HEK293 (cell line): ENCODE results near the gene HSP90AA1.

Experiments used
- CTCF ChIA-PET: fragments of 350-600 bp; formaldehyde crosslinking; extraction: SDS; loops from one replicate; lab custom pipeline; 2021; ENCODE audit warnings: antibody characterized with exemption; lab: Yijun Ruan, JAX
- POLR2A ChIA-PET: fragments of 300-600 bp; formaldehyde crosslinking; extraction: SDS; loops from one replicate; lab custom pipeline; 2020; ENCODE audit warnings: antibody characterized with exemption, inconsistent platforms; lab: Yijun Ruan, JAX
- H3K27ac ChIP-seq: fragments of 200-500 bp; sonication (Bioruptor generic); 2 replicates; pipeline ENCODE4 v1.5.1; 2014; ENCODE audit warnings: low read depth, low read length, control low read depth, inconsistent platforms; ENCODE audit errors: extremely low read depth
- H3K36me3 ChIP-seq, 2 experiments: fragments of 200-500 bp in 1 of 2; sonication (Bioruptor generic) in 1 of 2; 1 replicate in 1 of 2; 2 replicates in 1 of 2; pipeline ENCODE4 v1.5.1; 2014 to 2017; ENCODE audit warnings: inconsistent platforms in 2 of 2, low read length in 2 of 2; ENCODE audit not compliant: control insufficient read depth in 2 of 2, insufficient read depth in 1 of 2
- H3K4me1 ChIP-seq: fragments of 200-500 bp; sonication (Bioruptor generic); 2 replicates; pipeline ENCODE4 v1.5.1; 2014; ENCODE audit warnings: mild to moderate bottlenecking, low read length, inconsistent platforms; ENCODE audit not compliant: control insufficient read depth, insufficient read depth
- H3K4me3 ChIP-seq: 2 replicates; pipeline ENCODE4 v1.5.1; 2011; ENCODE audit warnings: low read depth, mild to moderate bottlenecking, control low read depth, low read length, moderate library complexity
- H3K9me3 ChIP-seq: fragments of 200-500 bp; sonication (Bioruptor generic); 2 replicates; pipeline ENCODE4 v1.5.1; 2014; ENCODE audit warnings: low read depth, low read length, inconsistent platforms; ENCODE audit not compliant: control insufficient read depth, insufficient read depth
- ATF2 ChIP-seq: fragments of 450-650 bp; formaldehyde crosslinking; IDR thresholded peaks from 2 replicates; pipeline ENCODE4 v1.5.1; 2016; ENCODE audit warnings: missing biosample characterization, missing genetic modification characterization, low read depth
- EGR2 ChIP-seq: fragments of 450-650 bp; formaldehyde crosslinking; IDR thresholded peaks from 2 replicates; pipeline ENCODE4 v1.5.1; 2016; ENCODE audit warnings: low read depth, missing biosample characterization, missing genetic modification characterization
- GLI2 ChIP-seq: fragments of 450-650 bp; formaldehyde crosslinking; IDR thresholded peaks from 2 replicates; pipeline ENCODE4; 2017; ENCODE audit warnings: missing biosample characterization, missing genetic modification characterization, low read depth, borderline replicate concordance
- KLF16 ChIP-seq: fragments of 450-650 bp; formaldehyde crosslinking; IDR thresholded peaks from 2 replicates; pipeline ENCODE4 v1.5.1; 2017; ENCODE audit warnings: missing biosample characterization, missing genetic modification characterization
- OSR2 ChIP-seq: fragments of 450-650 bp; formaldehyde crosslinking; IDR thresholded peaks from 2 replicates; pipeline ENCODE4 v1.5.1; 2016; ENCODE audit warnings: missing biosample characterization, missing genetic modification characterization
- PRDM2 ChIP-seq: fragments of 450-650 bp; formaldehyde crosslinking; IDR thresholded peaks from 2 replicates; pipeline ENCODE4 v1.5.1; 2016; ENCODE audit warnings: missing biosample characterization, missing genetic modification characterization, borderline replicate concordance
- ZBTB17 ChIP-seq: fragments of 450-650 bp; formaldehyde crosslinking; IDR thresholded peaks from 2 replicates; pipeline ENCODE4 v1.5.1; 2016; ENCODE audit warnings: missing biosample characterization, missing genetic modification characterization
- ZBTB21 ChIP-seq: fragments of 450-650 bp; formaldehyde crosslinking; IDR thresholded peaks from 2 replicates; pipeline ENCODE4 v1.5.1; 2017; ENCODE audit warnings: missing biosample characterization, missing genetic modification characterization
- ZFHX2 ChIP-seq: fragments of 450-650 bp; formaldehyde crosslinking; conservative IDR thresholded peaks from 2 replicates; pipeline ENCODE4 v1.5.1; 2016; ENCODE audit warnings: missing biosample characterization, missing genetic modification characterization
- ZNF169 ChIP-seq: fragments of 450-650 bp; formaldehyde crosslinking; IDR thresholded peaks from 2 replicates; pipeline ENCODE4 v1.5.1; 2016; ENCODE audit warnings: missing biosample characterization, missing genetic modification characterization
- ZNF202 ChIP-seq: fragments of 450-650 bp; formaldehyde crosslinking; IDR thresholded peaks from 2 replicates; pipeline ENCODE4 v1.5.1; 2016; ENCODE audit warnings: missing biosample characterization, missing genetic modification characterization, borderline replicate concordance
- ZNF248 ChIP-seq: fragments of 450-650 bp; formaldehyde crosslinking; IDR thresholded peaks from 2 replicates; pipeline ENCODE4 v1.5.1; 2017; ENCODE audit warnings: missing biosample characterization, missing genetic modification characterization
- ZNF26 ChIP-seq: fragments of 450-650 bp; formaldehyde crosslinking; IDR thresholded peaks from 2 replicates; pipeline ENCODE4 v1.5.1; 2016; ENCODE audit warnings: missing biosample characterization, missing genetic modification characterization
- ZNF274 ChIP-seq, 2 experiments: fragments of 200-500 bp in 1 of 2; fragments of 450-650 bp in 1 of 2; sonication (Bioruptor generic) in 1 of 2; formaldehyde crosslinking in 1 of 2; IDR thresholded peaks; 2 replicates each; pipeline versions ENCODE4 v1.5.1 to v1.6.1; 2014 to 2016; ENCODE audit warnings: borderline replicate concordance in 1 of 2, inconsistent platforms in 1 of 2, low read length in 1 of 2, missing biosample characterization in 1 of 2, missing genetic modification characterization in 1 of 2
- ZNF302 ChIP-seq: fragments of 450-650 bp; formaldehyde crosslinking; IDR thresholded peaks from 2 replicates; pipeline ENCODE4 v1.5.1; 2016; ENCODE audit warnings: missing biosample characterization, missing genetic modification characterization, low read depth
- ZNF404 ChIP-seq: fragments of 450-650 bp; formaldehyde crosslinking; IDR thresholded peaks from 2 replicates; pipeline ENCODE4 v1.5.1; 2017; ENCODE audit warnings: missing biosample characterization, missing genetic modification characterization
- ZNF488 ChIP-seq: fragments of 450-650 bp; formaldehyde crosslinking; IDR thresholded peaks from 2 replicates; pipeline ENCODE4 v1.5.1; 2016; ENCODE audit warnings: missing biosample characterization, missing genetic modification characterization
- ZNF548 ChIP-seq: fragments of 450-650 bp; formaldehyde crosslinking; IDR thresholded peaks from 2 replicates; pipeline ENCODE4 v1.5.1; 2016; ENCODE audit warnings: missing biosample characterization, missing genetic modification characterization
- ZNF777 ChIP-seq: fragments of 450-650 bp; formaldehyde crosslinking; IDR thresholded peaks from 2 replicates; pipeline ENCODE4 v1.5.1; 2017; ENCODE audit warnings: missing biosample characterization, missing genetic modification characterization, borderline replicate concordance
- ZNF792 ChIP-seq: fragments of 450-650 bp; formaldehyde crosslinking; IDR thresholded peaks from 2 replicates; pipeline ENCODE4 v1.5.1; 2016; ENCODE audit warnings: missing biosample characterization, missing genetic modification characterization
- TF ChIP-seq, protein P1 (sequence below): fragments of 450-650 bp; formaldehyde crosslinking; IDR thresholded peaks from 2 replicates; pipeline ENCODE4 v1.5.1; 2016; ENCODE audit warnings: missing biosample characterization, missing genetic modification characterization

Gene HSP90AA1

GRCh38 chr14:102055181-102055901 lies 31.5 kb downstream of the HSP90AA1 start:
- CTCF ChIA-PET = no interaction called here
- Histone ChIP-seq H3K27ac (0 out of 2 replicates have a peak overlapping the region, but pooled peaks have one; percentile 37), H3K36me3 (peaks cover 23 to 35% of the 10 kb centered on the region in 2 experiments), H3K4me1 (no peaks in the 10 kb centered on the region), H3K9me3 (no peaks in the 10 kb centered on the region), H3K4me3 (no peak overlapping the region)
- POLR2A ChIA-PET = interaction anchor here (0.9 kb wide), 1 partner anchor 23 kb away, joined by 3 read pairs; no protein-coding TSS in a partner anchor
- TF ChIP-seq ZNF26 = no peak
- no peak for TF ChIP-seq ATF2 (tag by site-specific recombination)
- TF ChIP-seq ZNF792 (tag by site-specific recombination) = no peak
- TF ChIP-seq PRDM2 = no peak
- TF ChIP-seq KLF16 (tag by site-specific recombination) = no peak
- TF ChIP-seq ZNF274 (IDR thresholded peaks at IDR 0.05; ENCODE audit: low read length) = no peak
- TF ChIP-seq ZNF274 (tag by site-specific recombination; IDR thresholded peaks at IDR 0.05; ENCODE audit: borderline replicate concordance) = no peak
- TF ChIP-seq, all 188 proteins: peak for 0

DNA sequence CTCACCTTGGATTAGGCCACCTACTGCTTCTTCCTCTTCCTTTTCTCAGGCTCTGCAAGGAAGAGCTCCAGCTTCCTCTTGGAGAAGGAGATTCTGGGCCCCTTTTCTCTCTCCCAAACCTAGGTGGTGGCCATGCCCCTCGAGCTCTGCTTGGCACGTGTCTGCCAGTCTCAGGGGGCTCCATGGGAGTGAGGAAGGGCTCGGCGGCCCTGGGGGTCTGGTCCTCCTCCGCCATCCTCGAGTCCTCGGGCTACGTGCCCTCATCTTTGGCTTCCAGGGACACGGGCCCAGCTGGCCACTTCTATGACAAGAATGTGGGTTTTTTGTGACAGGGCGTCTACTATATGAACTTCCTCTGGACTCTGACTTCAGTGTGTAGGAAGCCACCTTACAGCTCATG lies 34.3 kb downstream of the HSP90AA1 start:
- CTCF ChIA-PET = interaction anchor here (0.6 to 1.1 kb wide), 2 partner anchors 44 to 262 kb away, joined by 3 to 4 read pairs; no protein-coding TSS in a partner anchor
- peaks cover 29 to 63% of the 10 kb centered on the region in 2 experiments for H3K36me3 ChIP-seq
- no peaks in the 10 kb centered on the region for H3K4me1 ChIP-seq
- H3K9me3 ChIP-seq = no peaks in the 10 kb centered on the region
- no peak overlapping the region for H3K27ac ChIP-seq
- POLR2A ChIA-PET = no interaction called here
- no peak overlapping the region for H3K4me3 ChIP-seq
- TF ChIP-seq ZNF404 (no peak), ZNF202 (tag by site-specific recombination) (no peak), GLI2 (tag by site-specific recombination) (no peak), ZNF488 (no peak), ZNF169 (tag by site-specific recombination) (no peak), ZFHX2 (tag by site-specific recombination) (no peak), KLF16 (tag by site-specific recombination) (no peak), ZBTB21 (tag by site-specific recombination) (no peak), ZNF302 (tag by site-specific recombination) (no peak), ZNF548 (no peak), ZBTB17 (tag by site-specific recombination) (no peak), ZNF777 (tag by site-specific recombination) (no peak), ZNF248 (tag by site-specific recombination) (no peak), OSR2 (no peak), EGR2 (no peak)
- TF ChIP-seq, protein P1, sequence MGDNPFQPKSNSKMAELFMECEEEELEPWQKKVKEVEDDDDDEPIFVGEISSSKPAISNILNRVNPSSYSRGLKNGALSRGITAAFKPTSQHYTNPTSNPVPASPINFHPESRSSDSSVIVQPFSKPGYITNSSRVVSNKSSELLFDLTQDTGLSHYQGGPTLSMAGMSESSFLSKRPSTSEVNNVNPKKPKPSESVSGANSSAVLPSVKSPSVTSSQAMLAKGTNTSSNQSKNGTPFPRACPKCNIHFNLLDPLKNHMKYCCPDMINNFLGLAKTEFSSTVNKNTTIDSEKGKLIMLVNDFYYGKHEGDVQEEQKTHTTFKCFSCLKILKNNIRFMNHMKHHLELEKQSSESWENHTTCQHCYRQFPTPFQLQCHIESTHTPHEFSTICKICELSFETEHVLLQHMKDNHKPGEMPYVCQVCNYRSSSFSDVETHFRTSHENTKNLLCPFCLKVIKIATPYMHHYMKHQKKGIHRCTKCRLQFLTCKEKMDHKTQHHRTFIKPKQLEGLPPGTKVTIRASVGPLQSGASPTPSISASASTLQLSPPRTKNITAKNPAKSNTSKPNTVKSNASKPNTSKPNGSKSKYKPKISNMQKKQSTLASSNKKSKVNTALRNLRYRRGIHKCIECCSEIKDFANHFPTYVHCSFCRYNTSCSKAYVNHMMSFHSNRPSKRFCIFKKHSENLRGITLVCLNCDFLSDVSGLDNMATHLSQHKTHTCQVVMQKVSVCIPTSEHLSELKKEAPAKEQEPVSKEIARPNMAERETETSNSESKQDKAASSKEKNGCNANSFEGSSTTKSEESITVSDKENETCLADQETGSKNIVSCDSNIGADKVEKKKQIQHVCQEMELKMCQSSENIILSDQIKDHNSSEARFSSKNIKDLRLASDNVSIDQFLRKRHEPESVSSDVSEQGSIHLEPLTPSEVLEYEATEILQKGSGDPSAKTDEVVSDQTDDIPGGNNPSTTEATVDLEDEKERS (tag by site-specific recombination) = no peak
